A549 (cell line): ENCODE data around the gene EFCAB14. TPM values are rescaled to one million over a fixed set of nuclear protein-coding genes. Genes with fewer than 3 reads are reported as not detected.

ENCODE experiments used
- ATAC-seq, 2 experiments: fragments of 200-7000 bp in 1 of 2; fragments of >200 bp in 1 of 2; cut with Nextera tagmentation in 1 of 2; cut with Tn5 transposase in 1 of 2; 3 replicates each; pipeline versions ENCODE4 v1.8.0 to v1.9.1; 2018 to 2020; ENCODE audit warnings: mild to moderate bottlenecking in 1 of 2, moderate library complexity in 1 of 2
- CTCF ChIA-PET: fragments of 300-600 bp; sonication (Branson Sonifier 250); formaldehyde crosslinking; extraction: SDS; loops from one replicate; lab custom pipeline; 2021; ENCODE audit warnings: antibody characterized with exemption, inconsistent platforms; lab: Yijun Ruan, JAX
- POLR2A ChIA-PET: fragments of 350-600 bp; formaldehyde crosslinking; extraction: SDS; loops from one replicate; lab custom pipeline; 2021; ENCODE audit warnings: antibody characterized with exemption, inconsistent platforms; lab: Yijun Ruan, JAX
- DNase-seq, 2 experiments: peaks; one replicate each; pipeline versions ENCODE4 v3.0.0 to v3.0.0-alpha.2; 2011 to 2016; ENCODE audit warnings: low read depth in 1 of 2, low spot score in 1 of 2
- FAIRE-seq: peaks from 2 replicates; lab custom pipeline; 2011; peaks lifted over from hg19 to GRCh38; lab: Jason Lieb, UNC
- H3K27ac ChIP-seq, 2 experiments: fragments of >200 bp; sonication (Bioruptor Twin); formaldehyde crosslinking; 3 replicates each; pipeline ENCODE4 v1.5.1; 2016 to 2017
- H3K4me1 ChIP-seq: fragments of >200 bp; sonication (Bioruptor Twin); formaldehyde crosslinking; 3 replicates; pipeline ENCODE4 v1.6.1; 2016
- H3K4me2 ChIP-seq: fragments of >200 bp; sonication (Bioruptor Twin); formaldehyde crosslinking; 3 replicates; pipeline ENCODE4 v1.6.1; 2016
- H3K4me3 ChIP-seq: fragments of >200 bp; sonication (Bioruptor Twin); formaldehyde crosslinking; 3 replicates; pipeline ENCODE4 v1.5.1; 2016
- H3K9me3 ChIP-seq: fragments of >200 bp; sonication (Bioruptor Twin); formaldehyde crosslinking; 3 replicates; pipeline ENCODE4 v1.6.1; 2016
- CBX2 ChIP-seq: fragments of 200-600 bp; sonication (generic); IDR thresholded peaks from 2 replicates; pipeline ENCODE4 v1.6.1; 2016; ENCODE audit warnings: low read depth, mild to moderate bottlenecking, borderline replicate concordance
- EHMT2 ChIP-seq: fragments of 200-600 bp; sonication (generic); IDR thresholded peaks from 2 replicates; pipeline ENCODE4 v1.6.1; 2016; ENCODE audit warnings: antibody characterized with exemption, low read depth, mild to moderate bottlenecking, moderate library complexity
- EP300 ChIP-seq, 2 experiments: fragments of >200 bp; sonication (Bioruptor Twin); formaldehyde crosslinking; IDR thresholded peaks; 2 replicates in 1 of 2; 3 replicates in 1 of 2; pipeline ENCODE4 v1.6.1; 2016 to 2017
- ESRRA ChIP-seq: fragments of 150-350 bp; IDR thresholded peaks from 2 replicates; pipeline ENCODE4 v1.6.1; 2014; ENCODE audit warnings: mild to moderate bottlenecking, low read length, borderline replicate concordance
- GATA3 ChIP-seq: IDR thresholded peaks from 2 replicates; pipeline ENCODE4 v1.6.1; 2012; ENCODE audit warnings: borderline replicate concordance
- HDAC2 ChIP-seq: fragments of 200-600 bp; sonication (generic); IDR thresholded peaks from 2 replicates; pipeline ENCODE4 v1.6.1; 2016
- HEYL ChIP-seq: fragments of 250-450 bp; sonication (Bioruptor Pico); IDR thresholded peaks from 2 replicates; pipeline ENCODE4 v1.8.0; 2021; ENCODE audit warnings: mild to moderate bottlenecking, moderate library complexity
- HOXB13 ChIP-seq: fragments of 250-450 bp; sonication (Bioruptor Pico); IDR thresholded peaks from 2 replicates; pipeline ENCODE4 v1.5.0; 2020; ENCODE audit warnings: low read depth, mild to moderate bottlenecking, moderate library complexity
- JUNB ChIP-seq: fragments of >200 bp; sonication (Bioruptor Twin); formaldehyde crosslinking; IDR thresholded peaks from 2 replicates; pipeline ENCODE4 v1.6.1; 2016
- KDM1A ChIP-seq: fragments of 200-600 bp; sonication (generic); IDR thresholded peaks from 2 replicates; pipeline ENCODE4 v1.6.1; 2016; ENCODE audit warnings: low read depth, mild to moderate bottlenecking
- KDM5A ChIP-seq: fragments of 200-600 bp; sonication (generic); IDR thresholded peaks from 2 replicates; pipeline ENCODE4 v1.6.1; 2016; ENCODE audit warnings: antibody characterized with exemption, mild to moderate bottlenecking
- MAZ ChIP-seq: fragments of 150-350 bp; IDR thresholded peaks from 2 replicates; pipeline ENCODE4 v1.6.1; 2014; ENCODE audit warnings: antibody characterized with exemption, low read depth, low read length, borderline replicate concordance
- MYC ChIP-seq: IDR thresholded peaks from 2 replicates; pipeline ENCODE4 v1.6.1; 2012; ENCODE audit warnings: mild to moderate bottlenecking, inconsistent platforms, low read length, improper control_type of control experiment, borderline replicate concordance
- NPAS2 ChIP-seq: fragments of 250-450 bp; sonication (Bioruptor Pico); IDR thresholded peaks from 2 replicates; pipeline ENCODE4 v1.8.0; 2022; ENCODE audit warnings: mild to moderate bottlenecking, moderate library complexity, borderline replicate concordance
- PHF8 ChIP-seq: fragments of 200-600 bp; sonication (generic); IDR thresholded peaks from 2 replicates; pipeline ENCODE4 v1.6.1; 2016; ENCODE audit warnings: low read depth, mild to moderate bottlenecking, antibody characterized with exemption, moderate library complexity, borderline replicate concordance
- POLR2A ChIP-seq: IDR thresholded peaks from 2 replicates; pipeline ENCODE4 v1.6.1; 2012; ENCODE audit warnings: mild to moderate bottlenecking, low read length
- POLR2AphosphoS2 ChIP-seq: conservative IDR thresholded peaks from 2 replicates; pipeline ENCODE4 v1.6.1; 2012; ENCODE audit warnings: low read length, improper control_type of control experiment, inconsistent platforms
- RARB ChIP-seq: fragments of 250-450 bp; sonication (Bioruptor Pico); IDR thresholded peaks from 2 replicates; pipeline ENCODE4 v1.8.0; 2021; ENCODE audit warnings: mild to moderate bottlenecking, moderate library complexity
- RFX5 ChIP-seq: fragments of 450-650 bp; IDR thresholded peaks from 2 replicates; pipeline ENCODE4 v1.7.1; 2014; ENCODE audit warnings: antibody characterized with exemption, mild to moderate bottlenecking, moderate library complexity
- RNF2 ChIP-seq: fragments of 200-600 bp; sonication (generic); IDR thresholded peaks from 2 replicates; pipeline ENCODE4 v1.6.1; 2016; ENCODE audit warnings: low read depth, mild to moderate bottlenecking, antibody characterized with exemption, moderate library complexity, borderline replicate concordance
- SMC3 ChIP-seq: fragments of >200 bp; sonication (Bioruptor Twin); formaldehyde crosslinking; IDR thresholded peaks from 3 replicates; pipeline ENCODE4 v1.6.1; 2018; ENCODE audit warnings: inconsistent platforms
- TFCP2L1 ChIP-seq: fragments of 250-450 bp; sonication (Bioruptor Pico); IDR thresholded peaks from 2 replicates; pipeline ENCODE4 v1.5.0; 2021; ENCODE audit warnings: mild to moderate bottlenecking
- TP53 ChIP-seq: fragments of 250-450 bp; sonication (Bioruptor Pico); IDR thresholded peaks from 2 replicates; pipeline ENCODE4 v1.5.0; 2021; ENCODE audit warnings: mild to moderate bottlenecking, moderate library complexity
- ZC3H11A ChIP-seq: fragments of 450-650 bp; IDR thresholded peaks from 2 replicates; pipeline ENCODE4 v1.6.1; 2014; ENCODE audit warnings: antibody characterized with exemption, mild to moderate bottlenecking
- ZSCAN20 ChIP-seq: fragments of 250-450 bp; sonication (Bioruptor Pico); IDR thresholded peaks from 2 replicates; pipeline ENCODE4 v1.8.0; 2022; ENCODE audit warnings: mild to moderate bottlenecking, moderate library complexity
- WGBS: methylation state at CpG from one replicate; pipeline ENCODE4 v1.1.6; 2017; ENCODE audit errors: missing lambda C conversion rate; 5-methylcytosine and 5-hydroxymethylcytosine counted together
- polyA plus RNA-seq, 4 experiments: library from polyadenylated mRNA; depleted of rRNA in 3 of 4; stranded (reverse); fragments of >200 nt; fragmentation: RNase III in 1 of 4; extraction: RNeasy Plus Mini Kit Qiagen cat#74134 plus additional on column Dnase treatment in 1 of 4; gene quantifications; 2 replicates in 3 of 4; 3 replicates in 1 of 4; pipeline ENCODE4 v1.2.3, GENCODE V29; 2011 to 2017
- TF ChIP-seq, protein P1 (sequence below): fragments of >200 bp; sonication (Bioruptor Twin); formaldehyde crosslinking; IDR thresholded peaks from 2 replicates; pipeline ENCODE4 v1.6.1; 2016
- TF ChIP-seq, protein P2 (sequence below): IDR thresholded peaks from 2 replicates; pipeline ENCODE4 v1.6.1; 2012; ENCODE audit warnings: low read depth, borderline replicate concordance
- TF ChIP-seq, protein P3 (sequence below): fragments of 150-350 bp; IDR thresholded peaks from 2 replicates; pipeline ENCODE4 v1.6.1; 2014; ENCODE audit warnings: low read depth, mild to moderate bottlenecking, low read length
- TF ChIP-seq, protein P4 (sequence below): IDR thresholded peaks from 2 replicates; pipeline ENCODE4 v1.6.1; 2012
- TF ChIP-seq, protein P5 (sequence below): IDR thresholded peaks from 2 replicates; pipeline ENCODE4 v1.6.1; 2012

Gene EFCAB14
- polyA plus RNA-seq, 2 of the 4 experiments (the other 2 are of a cell fraction) = 18.0 to 41.4 TPM

DNA sequence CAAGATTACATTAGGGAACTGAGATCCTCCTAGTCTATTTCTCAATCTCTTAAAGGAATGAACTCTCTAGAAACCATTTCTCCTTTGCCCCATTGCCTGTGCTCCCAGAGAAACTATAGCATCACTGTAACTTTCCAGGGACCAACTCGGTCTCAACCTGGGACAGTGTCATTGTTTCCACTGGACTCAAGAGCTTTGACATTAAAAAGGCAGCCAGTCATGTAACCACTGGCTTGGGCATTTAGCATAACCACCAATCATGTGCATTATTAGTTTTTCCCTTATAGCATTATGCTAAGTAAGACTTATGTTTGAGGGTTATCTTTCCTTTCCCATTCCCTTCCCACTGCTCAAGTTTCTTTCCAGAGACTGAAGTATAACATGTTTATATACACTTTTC lies 29.0 kb downstream of the EFCAB14 start:
- H3K4me1 ChIP-seq = no peaks in the 10 kb centered on the region
- FAIRE-seq (no peak), ATAC-seq (no peak), DNase-seq (no peak)
- H3K4me2 ChIP-seq = no peak overlapping the region
- WGBS = 87% methylated on average over 1 of the region's 1 CpG
- POLR2A ChIA-PET = no interaction called here
- H3K9me3 ChIP-seq = no peaks in the 10 kb centered on the region
- no peak for TF ChIP-seq POLR2A
- no peak for TF ChIP-seq ESRRA
- TF ChIP-seq PHF8 = no peak
- TF ChIP-seq EP300 (IDR thresholded peaks at IDR 0.05) = no peak
- no peak for TF ChIP-seq HOXB13 (CRISPR knock-in tag)
- no peak for TF ChIP-seq POLR2AphosphoS2
- TF ChIP-seq MYC = no peak
- TF ChIP-seq, protein P1, sequence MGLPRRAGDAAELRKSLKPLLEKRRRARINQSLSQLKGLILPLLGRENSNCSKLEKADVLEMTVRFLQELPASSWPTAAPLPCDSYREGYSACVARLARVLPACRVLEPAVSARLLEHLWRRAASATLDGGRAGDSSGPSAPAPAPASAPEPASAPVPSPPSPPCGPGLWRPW = no peak
- TF ChIP-seq HDAC2 = no peak
- TF ChIP-seq EHMT2 = no peak
- no peak for TF ChIP-seq GATA3
- no peak for TF ChIP-seq JUNB
- no peak for TF ChIP-seq KDM5A
- no peak for TF ChIP-seq SMC3
- no peak for TF ChIP-seq TFCP2L1
- TF ChIP-seq, protein P2, sequence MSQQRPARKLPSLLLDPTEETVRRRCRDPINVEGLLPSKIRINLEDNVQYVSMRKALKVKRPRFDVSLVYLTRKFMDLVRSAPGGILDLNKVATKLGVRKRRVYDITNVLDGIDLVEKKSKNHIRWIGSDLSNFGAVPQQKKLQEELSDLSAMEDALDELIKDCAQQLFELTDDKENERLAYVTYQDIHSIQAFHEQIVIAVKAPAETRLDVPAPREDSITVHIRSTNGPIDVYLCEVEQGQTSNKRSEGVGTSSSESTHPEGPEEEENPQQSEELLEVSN = no peak
- no peak for TF ChIP-seq NPAS2 (CRISPR knock-in tag)
- no peak for TF ChIP-seq HEYL
- no peak overlapping the region for H3K27ac ChIP-seq
- no peak overlapping the region for H3K4me3 ChIP-seq
- CTCF ChIA-PET = no interaction called here

DNA sequence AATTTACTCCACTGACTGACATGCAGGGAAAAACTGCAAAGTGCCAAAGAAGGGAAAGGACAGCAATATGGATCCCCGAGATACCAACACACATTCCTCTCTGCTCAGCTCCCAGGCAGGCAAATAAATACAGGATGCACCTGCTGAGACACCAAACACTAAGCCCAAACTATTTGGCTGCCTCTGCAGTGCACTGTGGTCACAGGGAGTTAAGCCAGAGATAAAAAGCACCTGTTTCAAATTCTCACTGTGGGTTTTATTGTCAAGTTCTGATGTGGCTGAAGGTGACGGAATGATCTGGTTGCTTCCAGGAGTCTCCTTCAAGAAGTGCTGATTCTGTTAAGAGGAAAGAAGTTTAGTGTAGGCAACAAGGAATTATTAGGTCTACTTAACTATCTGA lies 29.6 kb downstream of the EFCAB14 start:
- TF ChIP-seq, protein P3, sequence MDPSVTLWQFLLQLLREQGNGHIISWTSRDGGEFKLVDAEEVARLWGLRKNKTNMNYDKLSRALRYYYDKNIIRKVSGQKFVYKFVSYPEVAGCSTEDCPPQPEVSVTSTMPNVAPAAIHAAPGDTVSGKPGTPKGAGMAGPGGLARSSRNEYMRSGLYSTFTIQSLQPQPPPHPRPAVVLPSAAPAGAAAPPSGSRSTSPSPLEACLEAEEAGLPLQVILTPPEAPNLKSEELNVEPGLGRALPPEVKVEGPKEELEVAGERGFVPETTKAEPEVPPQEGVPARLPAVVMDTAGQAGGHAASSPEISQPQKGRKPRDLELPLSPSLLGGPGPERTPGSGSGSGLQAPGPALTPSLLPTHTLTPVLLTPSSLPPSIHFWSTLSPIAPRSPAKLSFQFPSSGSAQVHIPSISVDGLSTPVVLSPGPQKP = no peak
- TF ChIP-seq HEYL (no peak), ZSCAN20 (CRISPR knock-in tag) (no peak), POLR2A (no peak), MAZ (no peak), PHF8 (no peak), JUNB (no peak), EP300 (IDR thresholded peaks at IDR 0.05) (no peak), RFX5 (no peak), ZC3H11A (no peak), TP53 (CRISPR knock-in tag) (no peak), HDAC2 (no peak), CBX2 (no peak), RNF2 (no peak), ESRRA (no peak), POLR2AphosphoS2 (no peak), KDM1A (no peak), RARB (CRISPR knock-in tag) (no peak)
- TF ChIP-seq, protein P4, sequence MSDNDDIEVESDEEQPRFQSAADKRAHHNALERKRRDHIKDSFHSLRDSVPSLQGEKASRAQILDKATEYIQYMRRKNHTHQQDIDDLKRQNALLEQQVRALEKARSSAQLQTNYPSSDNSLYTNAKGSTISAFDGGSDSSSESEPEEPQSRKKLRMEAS = no peak
- TF ChIP-seq, protein P5, sequence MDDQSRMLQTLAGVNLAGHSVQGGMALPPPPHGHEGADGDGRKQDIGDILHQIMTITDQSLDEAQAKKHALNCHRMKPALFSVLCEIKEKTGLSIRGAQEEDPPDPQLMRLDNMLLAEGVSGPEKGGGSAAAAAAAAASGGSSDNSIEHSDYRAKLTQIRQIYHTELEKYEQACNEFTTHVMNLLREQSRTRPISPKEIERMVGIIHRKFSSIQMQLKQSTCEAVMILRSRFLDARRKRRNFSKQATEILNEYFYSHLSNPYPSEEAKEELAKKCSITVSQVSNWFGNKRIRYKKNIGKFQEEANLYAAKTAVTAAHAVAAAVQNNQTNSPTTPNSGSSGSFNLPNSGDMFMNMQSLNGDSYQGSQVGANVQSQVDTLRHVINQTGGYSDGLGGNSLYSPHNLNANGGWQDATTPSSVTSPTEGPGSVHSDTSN = no peak
- TF ChIP-seq, all 56 proteins: peak for 0
- no peak for FAIRE-seq
- ChIA-PET POLR2A (no interaction called here), CTCF (no interaction called here)
- H3K9me3 ChIP-seq = no peaks in the 10 kb centered on the region
- DNase-seq = no peak
- H3K4me3 ChIP-seq = no peak overlapping the region
- WGBS = 87% methylated on average over 2 of the region's 2 CpGs
- no peak for ATAC-seq
- H3K4me1 ChIP-seq = no peaks in the 10 kb centered on the region
- H3K27ac ChIP-seq = no peak overlapping the region
- H3K4me2 ChIP-seq = no peak overlapping the region
